Skeletal muscle cell (primary cell): ENCODE measurements around the gene NFATC2.
A peak's percentile ranks its signal among the peaks of the same experiment; 100 is the strongest.

ENCODE experiments used
- DNase-seq: peaks from one replicate; pipeline ENCODE4 v3.0.0-alpha.2; 2010; ENCODE audit warnings: low read depth
- H3K4me3 ChIP-seq: 2 replicates; pipeline ENCODE4 v1.5.1; 2011; ENCODE audit warnings: low read depth, mild to moderate bottlenecking, control low read depth, low read length, moderate library complexity

Gene NFATC2

DNA sequence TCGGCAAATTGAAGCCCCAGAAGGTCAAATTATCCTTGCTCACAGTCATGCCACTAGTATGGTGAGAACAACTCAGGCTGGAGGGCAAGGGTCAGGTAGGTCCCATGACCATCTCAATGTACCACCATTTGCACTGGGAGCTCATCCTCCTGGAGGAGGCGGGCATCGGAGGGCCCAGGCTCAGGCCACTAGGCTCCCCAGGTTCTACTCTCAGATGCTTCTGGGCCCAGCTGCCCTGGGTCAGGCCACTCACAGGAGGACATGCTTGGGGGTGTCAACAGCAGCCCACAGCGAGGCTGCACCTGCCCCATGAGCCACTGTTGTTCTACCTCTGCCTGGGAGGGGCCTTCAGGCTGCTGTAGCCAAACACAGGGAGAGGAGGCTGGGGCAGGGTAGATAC lies 39.1 kb downstream of the NFATC2 start:
- H3K4me3 ChIP-seq: no peak overlapping the region
- no peak for DNase-seq

DNA sequence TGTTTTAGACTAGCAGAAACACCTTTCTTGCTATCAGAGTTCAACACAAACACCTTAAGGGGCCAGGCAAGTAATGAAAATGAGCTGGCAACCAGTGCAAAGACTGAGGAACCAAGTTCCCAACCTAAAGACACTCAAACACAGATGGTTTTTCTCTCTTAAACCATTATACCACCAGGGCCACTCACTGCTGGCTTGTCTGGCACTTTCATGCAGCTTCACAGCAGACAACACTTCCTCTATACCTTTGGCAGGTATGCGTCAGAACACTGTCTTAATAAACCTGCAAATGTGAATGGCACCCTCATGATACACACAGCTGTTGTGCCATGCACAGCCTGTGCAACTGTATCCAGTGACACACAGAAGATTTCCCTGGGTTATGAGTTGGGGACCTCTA lies 41.6 kb downstream of the NFATC2 start:
- DNase-seq: no peak
- H3K4me3 ChIP-seq: no peak overlapping the region

DNA sequence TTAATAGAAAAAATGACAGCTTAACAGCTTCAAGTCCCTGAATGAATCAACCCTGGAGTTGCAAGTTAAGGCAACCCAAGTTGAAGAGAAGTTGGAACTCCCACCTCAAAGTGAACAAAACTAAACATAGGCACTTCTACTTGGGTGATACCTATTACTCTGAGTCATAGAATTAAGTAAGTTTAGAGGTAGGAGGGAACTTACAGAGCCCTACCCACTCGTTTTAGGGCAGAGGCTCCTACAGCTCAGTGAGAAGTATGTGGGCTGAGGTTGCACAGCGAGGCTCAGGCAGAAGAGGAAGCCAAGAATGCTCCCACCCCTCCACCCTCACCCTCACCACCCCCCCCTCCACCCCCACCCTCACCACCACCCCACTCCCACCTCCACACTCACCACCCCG lies 42.2 kb downstream of the NFATC2 start:
- no peak for DNase-seq
- no peak overlapping the region for H3K4me3 ChIP-seq

GRCh38 chr20:51498765-51499540 lies 43.6 kb downstream of the NFATC2 start:
- DNase-seq: no peak

GRCh38 chr20:51497542-51498467 lies 44.7 kb downstream of the NFATC2 start:
- DNase-seq: no peak
- no peak overlapping the region for H3K4me3 ChIP-seq

More at GRCh38 chr20:51498765-51499540, 43.6 kb downstream of the NFATC2 start:
- no peak overlapping the region for H3K4me3 ChIP-seq

GRCh38 chr20:51496964-51497363 lies 45.6 kb downstream of the NFATC2 start:
- no peak for DNase-seq
- no peak overlapping the region for H3K4me3 ChIP-seq

GRCh38 chr20:51495921-51496545 lies 46.5 kb downstream of the NFATC2 start:
- no peak overlapping the region for H3K4me3 ChIP-seq
- no peak for DNase-seq

DNA sequence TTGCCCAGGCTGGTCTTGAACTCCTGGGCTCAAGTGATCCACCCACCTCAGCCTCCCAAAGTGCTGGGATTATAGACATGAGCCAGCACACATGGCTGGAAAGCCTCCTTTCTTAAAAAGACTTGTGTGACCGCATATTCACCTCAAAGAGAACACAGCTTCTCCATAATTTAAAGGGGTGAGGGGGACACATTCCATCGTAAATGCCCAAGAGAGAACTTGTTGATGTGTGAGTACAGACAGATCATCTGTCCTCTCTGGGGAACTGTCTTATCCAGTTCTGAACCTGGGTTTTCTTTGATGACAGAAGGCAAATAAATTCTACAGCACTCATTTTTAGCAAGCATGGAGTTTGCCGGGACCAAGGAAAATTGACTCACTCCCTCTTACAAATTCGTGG lies 47.2 kb downstream of the NFATC2 start:
- DNase-seq: no peak

DNA sequence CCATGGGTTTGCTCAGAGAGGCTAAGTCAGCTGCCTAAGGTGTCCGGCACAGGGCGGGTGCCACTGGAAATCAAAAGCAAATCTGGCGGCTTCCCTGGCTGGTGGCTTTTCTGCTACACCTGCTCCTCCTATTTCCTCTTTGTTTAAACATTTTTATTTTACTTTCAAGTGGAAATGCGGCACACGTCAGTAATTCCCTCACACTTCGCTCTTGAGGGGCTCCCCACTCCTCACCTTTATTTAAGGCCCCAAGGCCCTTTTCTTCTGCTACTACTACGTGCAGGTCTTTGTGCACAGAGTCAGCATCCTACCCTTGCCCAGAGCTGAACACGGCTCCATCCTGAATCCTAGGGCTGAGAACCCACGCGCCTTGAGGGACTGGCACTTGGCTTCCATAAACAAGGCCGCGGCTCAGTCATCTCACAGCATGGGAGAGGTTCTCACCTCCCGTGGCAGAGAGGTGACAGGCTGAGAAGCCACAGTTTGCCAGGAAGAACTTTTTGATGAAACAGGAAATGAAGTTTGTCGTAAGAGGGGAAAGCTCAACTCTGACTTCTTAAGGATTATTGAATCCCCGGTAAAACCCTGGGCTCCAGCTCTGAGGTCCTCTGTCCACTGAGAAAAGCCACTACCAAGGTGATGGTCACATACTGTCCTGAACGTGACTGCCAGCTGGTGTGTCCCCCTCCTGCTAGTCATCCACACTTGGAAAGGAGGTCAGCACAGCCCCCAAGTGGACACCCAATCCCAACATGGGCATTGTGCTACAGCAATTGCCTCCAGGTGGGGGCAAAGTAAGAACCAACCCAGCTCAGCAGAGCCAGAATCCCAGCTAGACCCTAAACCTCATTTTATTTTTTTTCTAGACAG lies 48.0 kb downstream of the NFATC2 start:
- no peak for DNase-seq
- no peak overlapping the region for H3K4me3 ChIP-seq

More for the DNA sequence above, 47.2 kb downstream of the NFATC2 start:
- H3K4me3 ChIP-seq: no peak overlapping the region

- no peak overlapping the region for H3K4me3 ChIP-seq
- no peak for DNase-seq
These were observed 49.1 kb downstream of the NFATC2 start for GRCh38 chr20:51493346-51493791.

GRCh38 chr20:51492167-51493092 lies 50.1 kb downstream of the NFATC2 start:
- no peak overlapping the region for H3K4me3 ChIP-seq
- DNase-seq: no peak

- no peak for DNase-seq
- H3K4me3 ChIP-seq: no peak overlapping the region
These were observed 51.1 kb downstream of the NFATC2 start for GRCh38 chr20:51491393-51491792.

DNA sequence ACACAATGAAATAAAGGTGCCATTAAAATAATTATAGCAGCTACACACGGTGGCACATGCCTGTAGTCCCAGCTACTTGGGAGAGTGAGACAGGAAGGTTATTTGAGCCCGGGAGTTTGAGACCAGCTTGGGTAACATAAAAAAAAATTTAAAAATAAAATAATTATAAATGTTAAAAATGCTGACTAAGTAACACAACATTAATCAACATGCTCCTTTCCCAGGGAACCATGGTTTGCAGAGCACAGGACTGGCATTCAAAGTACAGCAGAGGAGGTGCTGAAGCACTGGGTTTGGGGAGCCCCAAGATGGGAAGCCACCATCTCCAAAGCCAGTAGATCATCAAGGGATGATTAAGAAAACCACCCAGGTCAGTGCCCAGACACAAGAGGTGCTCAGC lies 51.9 kb downstream of the NFATC2 start:
- no peak for DNase-seq
- no peak overlapping the region for H3K4me3 ChIP-seq

DNA sequence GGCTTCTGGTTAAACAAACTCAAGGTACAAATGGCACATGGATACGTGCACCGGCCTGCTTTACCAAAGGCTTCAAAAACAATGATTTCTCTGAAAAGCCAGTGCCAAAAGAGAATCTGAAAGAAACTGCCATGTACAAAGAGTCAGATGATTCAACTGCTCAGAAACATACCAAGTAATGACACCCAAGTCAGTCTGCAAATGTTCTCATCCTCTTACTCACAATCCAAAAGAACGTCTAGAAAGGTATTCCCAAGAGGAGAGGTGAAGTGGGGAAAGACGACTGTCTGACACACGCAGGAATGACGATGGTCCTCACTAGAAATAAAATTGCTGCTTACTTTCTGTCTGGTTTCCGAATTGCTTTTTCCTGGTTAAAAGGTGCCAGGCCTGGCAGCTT lies 52.9 kb downstream of the NFATC2 start:
- no peak overlapping the region for H3K4me3 ChIP-seq
- DNase-seq: peak; percentile 43

- no peak overlapping the region for H3K4me3 ChIP-seq
- peak; percentile 56 for DNase-seq
These were observed 54.2 kb downstream of the NFATC2 start for GRCh38 chr20:51488331-51488730.

- DNase-seq: peak; percentile 86
- H3K4me3 ChIP-seq: no peak overlapping the region
These were observed 54.8 kb downstream of the NFATC2 start for GRCh38 chr20:51487565-51488268.

GRCh38 chr20:51487076-51487475 lies 55.4 kb downstream of the NFATC2 start:
- H3K4me3 ChIP-seq: no peak overlapping the region
- no peak for DNase-seq
